Smooth muscle cell (in vitro differentiated cells): ENCODE measurements around the gene MNAT1. TPM values are rescaled to one million over a fixed set of nuclear protein-coding genes. Genes with fewer than 3 reads are reported as not detected.

Source experiments
- DNase-seq: peaks from one replicate; lab custom pipeline; 2025; ENCODE audit not compliant: unreplicated experiment; lab: John Stamatoyannopoulos, UW
- H2AFZ ChIP-seq: fragments of 200-600 bp; sonication (generic); 2 replicates; pipeline ENCODE4 v1.6.0; 2016; ENCODE audit warnings: antibody characterized with exemption, low read depth, mild to moderate bottlenecking
- H3F3A ChIP-seq: fragments of 200-600 bp; sonication (generic); 2 replicates; pipeline ENCODE4 v1.6.0; 2017; ENCODE audit warnings: antibody characterized with exemption, low read depth
- H3K27ac ChIP-seq: fragments of 200-600 bp; sonication (generic); 2 replicates; pipeline ENCODE4 v1.5.1; 2016; ENCODE audit warnings: low read depth, mild to moderate bottlenecking
- H3K27me3 ChIP-seq: fragments of 200-600 bp; sonication (generic); 2 replicates; pipeline ENCODE4 v1.6.1; 2016; ENCODE audit warnings: low read depth, mild to moderate bottlenecking
- H3K36me3 ChIP-seq: fragments of 200-600 bp; sonication (generic); 2 replicates; pipeline ENCODE4 v1.5.1; 2016; ENCODE audit warnings: low read depth
- H3K4me1 ChIP-seq: fragments of 200-600 bp; sonication (generic); 2 replicates; pipeline ENCODE4 v1.5.1; 2016; ENCODE audit warnings: low read depth
- H3K4me2 ChIP-seq: fragments of 200-600 bp; sonication (generic); 2 replicates; pipeline ENCODE4 v1.6.0; 2016; ENCODE audit warnings: mild to moderate bottlenecking
- H3K4me3 ChIP-seq: fragments of 200-600 bp; sonication (generic); 2 replicates; pipeline ENCODE4 v1.5.1; 2016; ENCODE audit warnings: mild to moderate bottlenecking
- H3K79me2 ChIP-seq: fragments of 200-600 bp; sonication (generic); 2 replicates; pipeline ENCODE4 v1.6.0; 2016; ENCODE audit warnings: low read depth, mild to moderate bottlenecking
- H3K9ac ChIP-seq: fragments of 200-600 bp; sonication (generic); 2 replicates; pipeline ENCODE4 v1.6.0; 2016; ENCODE audit warnings: low read depth
- H3K9me3 ChIP-seq: fragments of 200-600 bp; sonication (generic); replicated peaks from 2 replicates; pipeline ENCODE4 v1.5.1; 2016; ENCODE audit warnings: low read depth
- H4K20me1 ChIP-seq: fragments of 200-600 bp; sonication (generic); 2 replicates; pipeline ENCODE4 v1.6.0; 2016; ENCODE audit warnings: low read depth
- WGBS: methylation state at CpG from one replicate; pipeline ENCODE4 v1.1.7; 2016; ENCODE audit warnings: low lambda C conversion rate; 5-methylcytosine and 5-hydroxymethylcytosine counted together
- polyA plus RNA-seq: library from polyadenylated mRNA; unstranded; fragments of >200 nt; fragmentation: Nextera tagmentation; extraction: Ambion mirVana; gene quantifications from 2 replicates; pipeline ENCODE4 v1.2.1, GENCODE V29; 2016
- total RNA-seq: library from RNA; depleted of rRNA; stranded (reverse); fragments of >200 nt; gene quantifications from 2 replicates; pipeline ENCODE4 v1.2.3, GENCODE V29; 2014
- TF ChIP-seq, protein P1 (sequence below): fragments of 200-600 bp; sonication (generic); IDR thresholded peaks from 2 replicates; pipeline ENCODE4 v1.5.1; 2017; ENCODE audit warnings: borderline replicate concordance, mild to moderate bottlenecking, antibody characterized with exemption; ENCODE audit not compliant: insufficient read depth, poor library complexity, severe bottlenecking

MNAT1 gene
- total and polyA plus RNA-seq, 2 experiments from 2014 or later = 28.1 to 62.7 TPM

DNA sequence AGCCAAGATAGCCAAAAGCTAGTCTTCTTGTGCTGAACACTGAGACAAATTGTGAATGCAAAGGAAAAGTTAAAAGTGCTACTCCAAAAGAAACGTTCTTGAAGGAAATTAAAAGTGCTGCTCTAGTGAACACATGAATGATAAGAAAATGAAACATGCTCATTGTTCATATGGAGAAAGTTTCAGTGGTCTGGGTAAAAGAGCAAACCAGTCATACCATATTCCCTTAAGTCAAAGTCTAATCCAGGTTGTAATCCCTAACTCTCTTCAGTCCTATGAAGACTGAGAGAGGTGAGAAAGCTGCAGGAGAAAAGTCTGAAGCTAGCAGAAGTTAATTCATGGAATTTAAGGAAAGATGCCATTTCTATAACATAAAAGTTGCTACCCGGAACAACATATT, 121.5 kb downstream of the MNAT1 start:
- Histone ChIP-seq H3K36me3 (peaks cover 4% of the 10 kb centered on the region), H3K9ac (no peak overlapping the region), H2AFZ (no peak overlapping the region), H3F3A (no peaks in the 10 kb centered on the region), H3K9me3 (no peaks in the 10 kb centered on the region), H3K27ac (no peak overlapping the region), H3K4me1 (no peaks in the 10 kb centered on the region), H3K4me2 (no peak overlapping the region), H4K20me1 (no peaks in the 10 kb centered on the region), H3K4me3 (no peak overlapping the region), H3K27me3 (no peaks in the 10 kb centered on the region), H3K79me2 (no peaks in the 10 kb centered on the region)
- DNase-seq = no peak
- 94% methylated on average over 2 of the region's 2 CpGs for WGBS
- TF ChIP-seq, protein P1, sequence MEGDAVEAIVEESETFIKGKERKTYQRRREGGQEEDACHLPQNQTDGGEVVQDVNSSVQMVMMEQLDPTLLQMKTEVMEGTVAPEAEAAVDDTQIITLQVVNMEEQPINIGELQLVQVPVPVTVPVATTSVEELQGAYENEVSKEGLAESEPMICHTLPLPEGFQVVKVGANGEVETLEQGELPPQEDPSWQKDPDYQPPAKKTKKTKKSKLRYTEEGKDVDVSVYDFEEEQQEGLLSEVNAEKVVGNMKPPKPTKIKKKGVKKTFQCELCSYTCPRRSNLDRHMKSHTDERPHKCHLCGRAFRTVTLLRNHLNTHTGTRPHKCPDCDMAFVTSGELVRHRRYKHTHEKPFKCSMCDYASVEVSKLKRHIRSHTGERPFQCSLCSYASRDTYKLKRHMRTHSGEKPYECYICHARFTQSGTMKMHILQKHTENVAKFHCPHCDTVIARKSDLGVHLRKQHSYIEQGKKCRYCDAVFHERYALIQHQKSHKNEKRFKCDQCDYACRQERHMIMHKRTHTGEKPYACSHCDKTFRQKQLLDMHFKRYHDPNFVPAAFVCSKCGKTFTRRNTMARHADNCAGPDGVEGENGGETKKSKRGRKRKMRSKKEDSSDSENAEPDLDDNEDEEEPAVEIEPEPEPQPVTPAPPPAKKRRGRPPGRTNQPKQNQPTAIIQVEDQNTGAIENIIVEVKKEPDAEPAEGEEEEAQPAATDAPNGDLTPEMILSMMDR = no peak

- WGBS = 90% methylated on average over 2 of the region's 2 CpGs
- Histone ChIP-seq H3F3A (no peaks in the 10 kb centered on the region), H3K36me3 (no peaks in the 10 kb centered on the region), H4K20me1 (peaks cover 3% of the 10 kb centered on the region), H3K79me2 (no peaks in the 10 kb centered on the region), H3K27ac (no peak overlapping the region), H3K4me2 (no peak overlapping the region), H3K9ac (no peak overlapping the region), H3K27me3 (no peaks in the 10 kb centered on the region), H3K9me3 (no peaks in the 10 kb centered on the region), H3K4me1 (no peaks in the 10 kb centered on the region), H3K4me3 (no peak overlapping the region), H2AFZ (no peak overlapping the region)
- TF ChIP-seq, protein P1 = no peak
- no peak for DNase-seq
Measured at GRCh38 chr14:60859525-60859924, 125.0 kb downstream of the MNAT1 start.

GRCh38 chr14:60861545-60862140, 127.1 kb downstream of the MNAT1 start:
- 84% methylated on average over 3 of the region's 3 CpGs for WGBS
- H3K27ac ChIP-seq = no peak overlapping the region
- TF ChIP-seq, protein P1 = no peak

DNA sequence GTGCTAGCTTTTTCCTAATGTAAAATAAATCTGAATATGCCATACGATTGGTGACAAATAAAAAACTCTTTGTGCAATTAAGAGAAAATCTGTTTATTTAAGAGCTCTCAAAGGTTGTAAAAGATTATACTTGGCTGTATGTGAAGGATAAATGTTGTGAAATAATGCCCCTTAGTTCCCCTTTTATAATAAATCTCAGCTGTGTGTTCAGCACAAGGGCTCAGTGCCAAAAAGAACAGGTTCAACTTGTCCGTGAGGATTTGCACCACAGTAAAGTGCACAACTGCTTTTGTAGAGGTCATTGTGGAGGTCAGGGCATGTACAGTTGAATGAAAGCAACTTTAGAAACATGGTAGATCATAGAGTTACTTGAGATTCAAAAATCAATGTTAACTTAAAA, 127.7 kb downstream of the MNAT1 start:
- Histone ChIP-seq H3K36me3 (no peaks in the 10 kb centered on the region), H3K4me1 (no peaks in the 10 kb centered on the region), H3K9ac (no peak overlapping the region), H3K9me3 (no peaks in the 10 kb centered on the region), H4K20me1 (peaks cover 8% of the 10 kb centered on the region), H3F3A (no peaks in the 10 kb centered on the region), H3K79me2 (no peaks in the 10 kb centered on the region), H3K27me3 (no peaks in the 10 kb centered on the region), H3K27ac (no peak overlapping the region), H3K4me3 (no peak overlapping the region), H2AFZ (no peak overlapping the region), H3K4me2 (no peak overlapping the region)
- TF ChIP-seq, protein P1 = no peak
- DNase-seq = no peak
- WGBS = 78% methylated on average over 2 of the region's 2 CpGs

More at GRCh38 chr14:60861545-60862140, 127.1 kb downstream of the MNAT1 start:
- no peak overlapping the region for H3K9ac ChIP-seq
- no peaks in the 10 kb centered on the region for H3K27me3 ChIP-seq
- no peak overlapping the region for H3K4me2 ChIP-seq
- H4K20me1 ChIP-seq = peaks cover 8% of the 10 kb centered on the region
- no peaks in the 10 kb centered on the region for H3K4me1 ChIP-seq
- no peak overlapping the region for H2AFZ ChIP-seq
- DNase-seq = no peak
- no peaks in the 10 kb centered on the region for H3K36me3 ChIP-seq
- no peaks in the 10 kb centered on the region for H3K9me3 ChIP-seq
- no peaks in the 10 kb centered on the region for H3F3A ChIP-seq
- H3K79me2 ChIP-seq = no peaks in the 10 kb centered on the region
- H3K4me3 ChIP-seq = no peak overlapping the region
